Stomach (tissue), 4 donors: ENCODE results near the gene ALG9.
A peak's percentile ranks its signal among the peaks of the same experiment; 100 is the strongest.

ENCODE experiments used
- POLR2A ChIP-seq, 4 donors: fragments of 450-650 bp; IDR thresholded peaks; one replicate each; pipeline ENCODE4 v1.6.1; 2016; ENCODE audit warnings: antibody characterized with exemption in 4 of 4, control low read depth in 2 of 4, mild to moderate bottlenecking in 1 of 4, moderate library complexity in 1 of 4
- TF ChIP-seq, protein P1 (sequence below), 7 experiments: fragments of 450-650 bp in 4 of 7; fragments of 200-600 bp in 3 of 7; sonication (generic) in 3 of 7; IDR thresholded peaks; one replicate each; pipeline ENCODE4 v1.5.1; 2016 to 2019; ENCODE audit warnings: antibody characterized with exemption in 7 of 7, control low read depth in 2 of 7, mild to moderate bottlenecking in 1 of 7

GRCh38 chr11:111878849-111879636 lies 7.7 kb upstream of the ALG9 start, which contains the start of the genes CFAP68 and FDXACB1:
- TF ChIP-seq, protein P1, sequence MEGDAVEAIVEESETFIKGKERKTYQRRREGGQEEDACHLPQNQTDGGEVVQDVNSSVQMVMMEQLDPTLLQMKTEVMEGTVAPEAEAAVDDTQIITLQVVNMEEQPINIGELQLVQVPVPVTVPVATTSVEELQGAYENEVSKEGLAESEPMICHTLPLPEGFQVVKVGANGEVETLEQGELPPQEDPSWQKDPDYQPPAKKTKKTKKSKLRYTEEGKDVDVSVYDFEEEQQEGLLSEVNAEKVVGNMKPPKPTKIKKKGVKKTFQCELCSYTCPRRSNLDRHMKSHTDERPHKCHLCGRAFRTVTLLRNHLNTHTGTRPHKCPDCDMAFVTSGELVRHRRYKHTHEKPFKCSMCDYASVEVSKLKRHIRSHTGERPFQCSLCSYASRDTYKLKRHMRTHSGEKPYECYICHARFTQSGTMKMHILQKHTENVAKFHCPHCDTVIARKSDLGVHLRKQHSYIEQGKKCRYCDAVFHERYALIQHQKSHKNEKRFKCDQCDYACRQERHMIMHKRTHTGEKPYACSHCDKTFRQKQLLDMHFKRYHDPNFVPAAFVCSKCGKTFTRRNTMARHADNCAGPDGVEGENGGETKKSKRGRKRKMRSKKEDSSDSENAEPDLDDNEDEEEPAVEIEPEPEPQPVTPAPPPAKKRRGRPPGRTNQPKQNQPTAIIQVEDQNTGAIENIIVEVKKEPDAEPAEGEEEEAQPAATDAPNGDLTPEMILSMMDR (IDR thresholded peaks at IDR 0.05) = peak in 6 of 7 experiments; percentile 87 to 99 (median 96)
- no peak for TF ChIP-seq POLR2A (IDR thresholded peaks at IDR 0.05)
